GM18505 (cell line): ENCODE results near the gene PRAC2.

Experiments used
- ATAC-seq: cut with Tn5 transposase; IDR thresholded peaks from one replicate; pipeline ENCODE4 v1.9.1; 2021; ENCODE audit not compliant: unreplicated experiment
- POLR2A ChIP-seq: IDR thresholded peaks from 4 replicates; pipeline ENCODE4 v1.6.1; 2011; ENCODE audit warnings: borderline replicate concordance; ENCODE audit not compliant: insufficient read depth, insufficient read length; ENCODE audit errors: extremely low read depth

PRAC2 gene

GRCh38 chr17:48749621-48750553, 26.9 kb downstream of the PRAC2 start:
- ATAC-seq, result no peak
- TF ChIP-seq POLR2A, result no peak

- ATAC-seq, result no peak
- TF ChIP-seq POLR2A, result no peak
Observed at GRCh38 chr17:48751172-48751571, 28.2 kb downstream of the PRAC2 start.

- no peak for ATAC-seq
- TF ChIP-seq POLR2A, result no peak
Observed at GRCh38 chr17:48751733-48752398, 28.9 kb downstream of the PRAC2 start.

DNA sequence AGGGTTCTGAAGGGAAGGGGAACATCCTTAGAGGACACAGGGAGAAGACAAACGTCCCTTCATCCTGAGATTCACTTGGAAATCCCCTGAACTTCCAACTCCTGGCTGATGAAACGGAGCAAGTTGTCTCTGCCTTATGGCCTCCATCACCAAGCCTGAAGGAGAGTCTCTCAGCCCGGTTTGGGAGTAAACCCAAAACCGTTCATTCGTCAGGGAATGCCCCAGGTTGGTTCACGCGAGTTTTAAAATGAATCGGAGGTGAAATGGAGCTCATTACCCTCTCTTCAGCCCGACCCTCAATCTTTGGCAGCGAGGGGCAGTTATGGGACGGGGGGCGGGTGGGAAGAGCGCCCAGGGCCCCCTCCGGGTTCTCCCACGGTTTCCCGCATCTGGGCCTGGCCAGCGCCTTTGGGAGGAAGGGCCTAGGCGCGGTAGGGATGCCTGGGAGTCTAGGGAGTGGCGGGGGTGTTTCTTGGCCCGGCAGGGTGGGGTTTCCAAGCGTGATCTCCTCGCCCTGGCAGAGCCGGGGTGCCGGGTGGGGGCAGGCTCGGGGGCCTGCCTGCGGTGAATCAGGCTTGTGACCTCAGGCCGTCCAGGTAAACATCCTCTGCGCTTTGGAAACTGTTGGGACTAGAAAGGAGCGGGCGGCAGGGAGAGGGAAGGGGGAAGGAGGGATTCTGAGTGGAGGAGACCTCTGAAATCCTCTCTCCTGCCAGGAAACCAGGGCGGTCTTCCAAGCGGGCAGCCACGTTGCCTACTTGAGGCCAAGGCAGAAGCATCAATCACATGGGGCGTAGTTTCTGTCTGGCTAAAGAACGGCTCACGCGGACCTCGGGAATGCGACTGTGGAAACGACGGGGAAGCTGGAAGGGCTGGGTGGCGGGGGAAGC, 29.7 kb downstream of the PRAC2 start:
- TF ChIP-seq POLR2A, result no peak
- ATAC-seq, result no peak

GRCh38 chr17:48753794-48754499, 31.0 kb downstream of the PRAC2 start:
- ATAC-seq, result no peak
- no peak for TF ChIP-seq POLR2A

DNA sequence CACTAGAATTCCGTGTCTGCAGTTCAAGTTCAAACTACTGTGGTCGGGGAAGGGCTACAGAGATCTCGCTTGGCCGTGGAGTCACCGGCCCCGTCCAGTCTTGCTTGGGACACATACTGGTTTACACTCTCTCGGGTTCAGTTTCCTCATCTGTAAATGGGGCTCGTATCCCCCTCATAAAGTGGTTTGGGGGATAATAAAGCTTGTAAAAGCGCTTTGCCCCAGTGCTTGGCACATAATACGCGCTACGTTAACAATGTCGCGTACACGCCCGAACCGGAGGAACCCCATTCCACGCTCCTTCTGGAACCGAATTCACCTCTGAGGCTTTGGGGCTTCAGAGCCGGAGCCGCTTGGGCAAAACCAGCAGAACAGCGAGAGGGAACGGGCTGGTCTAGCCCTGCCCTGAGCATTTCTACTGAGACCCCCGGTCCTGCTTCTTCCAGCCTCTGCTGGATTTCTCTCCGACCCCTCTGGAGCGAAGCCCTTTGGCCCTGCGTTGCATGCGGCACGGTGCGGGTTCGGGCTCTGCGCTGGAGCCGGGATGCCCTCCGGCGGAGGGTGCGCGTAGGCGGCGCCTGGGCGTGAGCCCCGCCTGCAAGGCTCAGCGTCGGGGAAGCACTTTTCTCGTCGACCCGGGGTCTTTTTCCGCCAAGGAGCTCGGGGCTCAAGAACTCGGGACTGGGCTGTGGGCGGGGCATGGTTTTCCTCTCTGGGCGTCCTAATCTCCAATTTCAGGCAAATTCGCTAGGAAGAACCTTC, 31.7 kb downstream of the PRAC2 start:
- TF ChIP-seq POLR2A, result no peak
- no peak for ATAC-seq

DNA sequence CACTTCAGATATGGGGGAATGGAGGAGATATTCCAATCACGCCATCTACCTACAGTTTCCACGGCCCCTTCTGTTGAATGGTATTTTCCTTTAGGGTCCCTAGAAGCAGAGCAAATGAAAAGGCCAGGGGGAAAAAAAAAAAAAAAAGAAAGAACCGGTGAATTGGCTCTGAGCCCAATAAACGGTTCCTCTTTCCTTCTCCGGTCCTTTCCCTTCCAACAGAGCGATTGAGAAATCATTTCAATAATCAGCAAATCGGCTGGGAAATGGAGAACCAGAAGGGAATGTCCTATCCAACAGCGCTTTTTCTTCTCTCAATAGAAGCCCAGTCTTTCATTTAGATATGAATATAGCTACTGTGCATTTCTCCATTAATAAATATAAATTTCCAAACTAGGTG, 32.4 kb downstream of the PRAC2 start:
- no peak for TF ChIP-seq POLR2A
- no peak for ATAC-seq

- no peak for TF ChIP-seq POLR2A
- no peak for ATAC-seq
Observed at GRCh38 chr17:48756830-48757251, 33.9 kb downstream of the PRAC2 start.

DNA sequence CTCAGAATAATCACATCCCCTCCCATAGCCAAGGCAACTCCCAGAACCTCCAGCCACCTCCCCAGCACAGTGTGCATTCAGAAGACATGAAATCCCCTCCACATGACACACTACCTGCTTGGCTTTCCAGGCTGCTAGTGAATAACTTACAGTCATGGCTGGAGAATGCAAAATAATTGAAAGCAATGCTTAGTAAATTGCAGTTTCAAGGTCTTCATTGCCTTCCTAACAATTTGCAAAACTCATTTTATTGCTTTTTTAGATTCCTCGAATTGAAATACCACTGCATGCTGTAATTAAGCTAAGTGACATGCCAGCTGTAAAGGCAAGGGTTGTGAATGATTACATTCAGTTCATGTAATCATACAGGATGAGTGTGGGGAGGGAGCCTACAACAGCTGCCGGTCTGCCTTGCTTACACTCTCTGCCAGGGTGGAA, 34.6 kb downstream of the PRAC2 start:
- no peak for TF ChIP-seq POLR2A
- no peak for ATAC-seq

- TF ChIP-seq POLR2A, result no peak
- ATAC-seq, result no peak
Observed at GRCh38 chr17:48759288-48759687, 36.3 kb downstream of the PRAC2 start.

- no peak for ATAC-seq
- TF ChIP-seq POLR2A, result no peak
Observed at GRCh38 chr17:48760411-48760810, 37.4 kb downstream of the PRAC2 start.

- no peak for ATAC-seq
- TF ChIP-seq POLR2A, result no peak
Observed at GRCh38 chr17:48761114-48761513, 38.1 kb downstream of the PRAC2 start.

GRCh38 chr17:48767263-48767774, 44.3 kb downstream of the PRAC2 start:
- no peak for TF ChIP-seq POLR2A
- ATAC-seq, result no peak
